Stimulated activated CD4-positive, alpha-beta T cell treated with anti-CD3 and anti-CD28 coated beads, TNF-alpha, amount 100 ng/mL, for 1 hour (primary cell): Measurements from ENCODE around the gene CTIF.
A peak's percentile ranks its signal among the peaks of the same experiment; 100 is the strongest.

Experiments
- DNase-seq, 3 donors: peaks; one replicate each; pipeline ENCODE4 v3.0.0-alpha.2; 2020; ENCODE audit warnings: low read depth in 3 of 3, low spot score in 1 of 3

The CTIF gene

DNA sequence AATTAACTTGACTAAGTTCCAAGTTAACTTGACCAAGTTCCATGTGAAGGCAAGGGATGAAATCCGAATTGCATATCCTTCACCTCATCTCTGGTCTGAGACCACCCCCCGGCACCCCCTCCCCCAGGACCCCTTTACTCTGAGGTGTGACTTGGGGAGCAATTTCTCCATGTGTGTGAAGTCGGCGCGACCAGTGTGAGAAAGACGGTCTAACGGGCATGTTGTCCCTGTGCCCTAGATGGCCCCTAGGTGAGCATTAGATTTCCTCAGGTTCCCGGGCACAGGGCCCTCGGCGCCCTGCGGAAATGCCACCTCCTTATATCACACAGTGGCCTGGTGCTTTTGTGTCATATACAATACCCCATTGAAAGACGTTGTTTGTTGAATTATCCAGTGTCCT lies 137.1 kb downstream of the CTIF start:
- DNase-seq = no peak

DNA sequence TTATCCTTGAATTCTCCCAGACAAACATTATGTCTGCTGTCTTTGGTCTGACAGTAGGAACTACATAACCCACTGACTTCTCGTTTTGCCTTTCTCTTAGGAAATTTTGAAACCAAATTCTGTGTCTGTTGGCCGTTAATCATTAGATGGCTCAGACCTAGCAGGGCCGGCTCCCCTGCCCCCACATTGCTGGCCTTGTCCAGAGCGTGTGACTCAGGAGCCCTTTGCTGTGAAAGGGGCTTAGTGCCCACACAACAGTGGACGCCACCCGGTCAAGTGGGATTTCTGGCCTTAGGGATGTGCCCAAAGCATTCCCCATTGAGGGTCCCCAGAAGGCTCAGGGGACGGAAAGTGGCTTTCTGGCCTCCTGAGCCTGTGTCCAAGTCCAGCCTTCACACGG lies 137.5 kb downstream of the CTIF start:
- no peak for DNase-seq

DNA sequence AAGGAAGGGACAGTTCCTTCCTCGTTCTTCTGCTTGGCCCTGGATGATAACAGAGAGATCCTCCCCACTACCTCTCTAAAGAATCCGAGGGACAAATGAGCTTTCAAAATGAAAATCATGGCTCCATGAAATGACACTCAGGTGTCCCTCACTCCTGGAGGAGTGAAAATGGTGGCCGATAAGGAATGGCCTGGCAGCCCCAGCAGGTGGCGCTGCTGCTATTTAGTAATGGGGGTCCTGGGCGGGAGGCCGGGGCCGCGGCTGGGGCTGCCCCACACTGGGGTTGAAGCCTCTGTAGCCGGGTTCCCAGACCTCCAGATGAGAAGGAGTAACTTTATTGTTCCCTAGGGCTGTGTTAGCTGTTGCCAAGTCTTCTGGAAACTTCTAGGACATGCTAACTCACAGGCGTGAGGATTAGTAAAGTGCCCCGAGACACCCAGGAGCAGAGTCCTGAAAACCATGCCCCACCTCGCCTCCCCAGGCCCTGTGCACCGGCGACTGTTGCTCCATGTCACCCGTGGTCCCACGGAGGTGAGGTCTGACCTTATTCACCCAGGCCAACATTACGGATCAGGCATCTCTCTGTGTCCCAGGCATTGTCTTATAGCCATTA lies 138.0 kb downstream of the CTIF start:
- DNase-seq = peak in 2 of 3 donors; percentile 31 to 58

DNA sequence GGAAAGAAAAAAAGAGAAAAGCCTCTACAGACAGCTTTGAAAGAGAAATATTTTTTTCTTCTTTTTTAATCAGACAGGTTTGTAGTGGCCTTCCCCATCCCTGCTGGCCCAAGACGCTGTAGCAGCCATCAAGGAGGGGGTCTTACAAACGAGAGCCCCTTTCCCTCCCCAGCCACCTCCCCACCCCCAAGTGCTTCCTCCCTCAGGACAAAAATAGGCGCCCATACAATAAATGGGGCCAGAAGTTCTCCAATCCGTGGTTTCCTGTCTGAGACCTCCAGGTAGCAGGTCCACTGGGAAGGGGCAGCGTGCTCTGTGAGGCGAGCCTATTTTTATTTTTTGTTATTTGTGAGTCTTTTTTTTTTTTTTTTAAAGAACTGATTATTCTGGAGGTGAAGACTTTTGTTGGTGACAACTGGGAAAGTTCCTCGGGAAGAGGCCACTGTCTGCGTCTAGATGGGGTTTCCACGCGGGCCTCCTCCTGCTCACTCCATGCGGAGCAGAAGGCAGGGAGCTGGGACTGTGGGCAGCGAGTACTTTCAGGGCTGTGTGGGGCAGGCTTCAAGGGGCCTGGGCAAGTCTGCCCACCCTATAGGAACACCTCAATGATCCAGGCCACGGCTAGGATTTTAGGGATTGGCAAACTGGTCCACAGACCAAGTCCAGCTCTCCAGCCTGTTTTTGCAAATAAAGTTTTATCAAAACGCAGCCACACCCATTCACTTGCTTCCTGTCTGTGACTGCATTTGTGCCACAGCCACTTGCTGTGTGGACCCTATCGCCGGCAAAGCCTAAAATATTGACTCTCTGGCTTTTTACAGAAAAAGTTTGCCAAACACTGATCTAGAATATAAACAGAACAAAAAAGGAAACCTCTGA lies 139.6 kb downstream of the CTIF start:
- no peak for DNase-seq

DNA sequence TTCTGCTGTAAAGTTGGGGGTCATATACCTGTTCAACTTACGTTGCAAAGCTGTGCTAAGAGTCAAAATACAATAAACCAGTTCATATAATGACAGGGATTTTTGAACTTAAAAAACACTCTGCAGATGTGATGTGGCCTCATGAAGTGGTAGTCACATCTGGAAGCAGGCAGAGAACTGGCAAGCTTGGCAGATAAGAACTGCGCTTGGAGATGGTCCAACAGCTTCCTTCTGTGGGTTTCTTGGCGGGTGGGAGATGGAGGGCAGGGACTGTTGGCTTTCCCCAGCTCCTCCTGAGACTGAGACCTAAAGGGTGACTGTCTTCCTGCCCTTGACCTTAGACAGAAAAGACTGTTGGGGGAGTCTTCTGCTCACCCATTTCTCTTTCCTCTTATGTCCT lies 140.4 kb downstream of the CTIF start:
- DNase-seq = no peak

DNA sequence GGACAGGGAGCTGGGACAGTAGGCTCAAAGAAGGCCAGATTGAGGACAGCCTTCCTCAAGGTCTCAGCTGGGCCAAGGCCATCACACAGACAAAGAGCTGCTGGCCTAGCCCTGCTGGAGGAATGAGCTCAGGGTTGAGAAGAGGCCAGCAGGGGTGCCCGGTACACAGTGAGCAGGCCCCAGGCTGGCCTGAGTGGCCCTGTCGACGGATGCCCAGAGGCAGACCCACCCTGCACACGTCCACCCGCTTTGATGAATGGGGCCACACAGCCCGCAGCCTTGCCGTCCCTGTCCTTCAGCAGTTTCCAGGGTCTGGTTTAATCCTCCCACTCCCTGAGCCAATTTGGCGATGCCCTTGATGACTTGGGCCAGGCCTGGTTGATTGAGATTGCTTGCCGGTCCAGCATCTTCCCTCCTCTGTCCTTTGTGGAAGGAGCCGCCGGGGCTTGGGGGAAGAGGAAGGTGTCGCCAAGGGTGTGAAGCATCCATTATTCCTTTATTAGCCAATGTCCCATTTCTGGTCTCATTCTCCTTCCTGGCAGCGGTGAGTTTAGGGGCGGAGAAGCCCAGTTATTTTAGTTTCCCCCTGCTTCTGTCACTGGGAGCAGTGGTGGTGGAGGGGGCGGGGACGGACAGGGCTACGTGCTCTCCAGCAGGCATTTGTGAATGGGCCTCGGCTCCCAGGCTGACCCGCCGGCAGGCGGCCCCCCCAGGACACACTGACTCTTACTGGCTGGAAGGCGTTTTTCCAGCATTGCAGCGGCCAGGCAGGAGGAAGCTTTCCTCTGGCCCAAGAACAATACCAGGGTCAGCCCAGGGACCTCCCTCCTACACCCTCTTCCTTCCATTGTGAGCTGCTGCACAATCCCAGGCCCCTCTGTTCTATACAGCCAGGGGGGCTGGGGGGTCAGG lies 141.8 kb downstream of the CTIF start:
- no peak for DNase-seq

DNA sequence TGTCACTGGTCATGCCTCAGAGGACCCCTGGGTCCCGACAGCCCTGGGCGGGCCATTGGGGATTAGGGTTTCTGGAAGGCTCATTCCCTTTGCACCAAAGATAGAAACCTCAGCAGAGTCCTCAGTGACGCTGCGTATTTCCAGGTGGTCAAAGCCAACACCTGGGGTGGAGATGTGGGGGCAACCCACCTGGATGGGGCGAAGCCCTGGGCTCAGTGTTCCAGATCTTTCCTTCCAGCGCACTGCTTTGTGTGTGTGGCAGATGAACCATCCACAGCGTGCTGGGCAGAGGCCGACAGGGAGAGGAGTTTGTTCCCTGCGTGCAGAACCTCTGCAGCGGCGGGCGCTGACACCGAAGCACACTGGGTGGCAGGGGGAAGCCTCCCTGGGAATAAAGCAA lies 143.9 kb downstream of the CTIF start:
- DNase-seq = no peak

DNA sequence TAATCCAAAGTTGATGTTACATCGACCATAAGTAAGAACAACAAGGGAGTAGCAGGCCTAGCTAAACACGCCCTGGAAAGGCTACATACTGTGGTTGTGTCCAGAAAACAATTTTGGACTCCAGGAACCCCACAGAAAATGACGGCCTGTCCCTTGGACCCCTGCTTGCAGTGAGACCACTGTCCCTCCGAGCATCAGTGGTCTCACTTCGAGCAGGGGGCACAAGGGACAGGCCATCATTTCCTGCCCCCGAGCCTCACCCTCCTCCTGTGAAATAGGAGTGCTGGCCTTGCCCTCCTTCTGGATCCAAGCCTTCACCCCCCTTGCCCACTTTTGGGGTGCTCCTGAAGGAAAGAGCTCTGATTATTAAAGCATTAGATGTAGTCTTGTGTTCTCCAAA lies 144.4 kb downstream of the CTIF start:
- no peak for DNase-seq

DNA sequence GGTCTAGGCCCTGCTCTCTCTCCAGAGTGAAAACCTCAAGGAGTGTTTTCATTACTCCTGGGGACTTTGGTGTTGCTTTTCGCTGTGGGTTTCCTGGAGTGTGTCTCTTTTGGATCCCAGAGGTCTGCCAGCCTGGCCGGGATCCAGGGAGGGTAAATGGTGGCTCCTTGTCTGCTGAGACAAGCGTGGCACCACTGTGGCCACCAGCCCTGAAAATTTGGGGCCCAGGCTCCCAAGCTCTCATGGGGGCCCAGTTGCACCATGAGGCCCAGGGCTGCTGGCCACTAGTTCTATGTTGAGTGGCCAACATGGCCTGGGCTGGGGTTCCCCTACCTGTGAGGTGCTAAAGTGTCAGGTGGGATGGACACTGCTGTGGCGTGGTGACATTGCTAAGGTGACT lies 144.8 kb downstream of the CTIF start:
- no peak for DNase-seq

DNA sequence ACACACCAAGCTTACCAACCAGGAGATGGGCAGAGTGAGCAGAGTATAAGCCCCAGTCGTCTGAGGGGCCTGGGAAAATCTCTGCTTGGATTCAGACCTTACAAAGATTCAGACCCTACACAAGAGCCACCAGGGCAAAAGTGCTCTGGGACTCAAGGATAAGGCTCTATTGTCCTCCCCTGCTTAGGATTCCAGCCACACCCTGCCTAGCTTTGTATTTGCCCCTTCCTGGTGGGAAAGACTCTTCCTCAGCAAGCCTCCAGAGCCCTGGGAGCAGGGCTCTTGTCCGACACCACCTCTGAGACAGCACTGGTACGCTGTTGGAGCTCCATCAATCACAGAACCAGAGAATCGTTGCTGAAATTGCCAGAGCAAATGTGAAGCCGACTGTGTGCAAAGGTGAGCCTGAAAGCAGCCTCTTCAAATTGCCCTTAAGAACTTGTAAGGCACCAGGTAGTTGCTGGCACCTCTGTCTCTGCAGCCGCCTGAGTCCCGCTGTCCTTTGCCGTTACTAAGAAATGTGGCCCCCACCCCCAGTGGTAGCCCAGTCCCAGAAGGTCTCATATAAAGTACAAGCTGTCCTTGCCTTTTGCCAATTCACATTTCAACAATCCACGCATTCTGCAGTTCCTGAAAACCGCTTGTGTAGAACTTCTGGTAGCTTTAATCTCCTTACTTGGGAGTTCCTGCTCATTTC lies 148.7 kb downstream of the CTIF start:
- no peak for DNase-seq

DNA sequence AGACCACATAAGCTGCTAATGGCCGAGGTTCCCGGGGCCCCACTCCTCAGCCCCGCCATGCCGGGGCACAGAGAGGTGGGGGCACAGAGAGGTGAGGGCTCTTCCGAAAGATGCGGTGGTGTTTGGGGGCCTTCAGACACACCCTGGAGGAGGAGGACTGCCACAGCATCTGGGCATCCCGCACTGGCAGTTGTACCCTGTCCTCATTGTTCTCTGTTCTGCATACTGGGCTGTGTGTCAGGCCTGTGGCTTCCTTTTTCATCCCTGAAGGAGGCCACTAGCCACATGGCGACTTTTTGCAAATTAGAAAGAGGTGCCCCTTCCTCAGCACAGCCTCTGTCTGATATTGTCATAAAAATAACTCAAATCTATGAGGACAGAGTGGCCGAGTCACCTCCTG lies 150.1 kb downstream of the CTIF start:
- no peak for DNase-seq

DNA sequence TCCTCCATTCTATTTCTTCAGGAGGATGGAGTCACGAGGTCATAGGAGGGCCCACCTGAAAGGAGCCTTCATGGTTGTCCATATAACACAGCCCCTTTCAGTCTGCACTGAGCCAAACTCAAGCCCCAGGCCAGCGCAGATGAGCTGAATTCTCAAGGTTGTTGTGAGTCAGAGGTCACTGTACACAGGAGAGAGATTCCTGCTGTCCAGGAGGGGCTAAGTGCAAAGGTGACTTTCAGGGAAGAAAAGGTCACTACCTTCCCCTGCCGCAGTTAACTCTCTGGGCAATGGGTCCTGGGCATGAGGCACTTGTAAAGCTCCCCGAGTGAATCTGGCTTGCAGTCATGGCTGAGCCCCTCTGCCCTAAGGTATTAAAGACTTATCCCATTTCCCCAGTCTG lies 150.7 kb downstream of the CTIF start:
- no peak for DNase-seq

DNA sequence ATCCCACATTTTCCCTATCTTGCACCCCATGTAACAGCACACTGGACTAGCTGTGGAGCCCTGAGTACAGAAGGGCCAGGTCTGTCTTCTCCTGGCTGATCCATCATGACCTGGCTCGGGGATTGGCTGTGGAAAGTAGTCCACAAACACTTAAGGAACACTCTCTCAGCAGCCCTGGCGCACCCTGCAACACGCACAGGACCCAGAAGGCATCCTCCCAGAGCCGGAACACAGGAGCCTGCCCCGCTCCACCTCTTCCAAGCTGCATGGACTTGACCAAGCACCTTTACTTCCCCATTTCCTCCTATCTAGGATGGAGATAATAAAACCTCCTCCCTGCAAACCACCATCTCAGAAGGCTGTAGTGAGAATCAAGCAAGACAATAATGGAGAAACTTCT lies 151.7 kb downstream of the CTIF start:
- no peak for DNase-seq

DNA sequence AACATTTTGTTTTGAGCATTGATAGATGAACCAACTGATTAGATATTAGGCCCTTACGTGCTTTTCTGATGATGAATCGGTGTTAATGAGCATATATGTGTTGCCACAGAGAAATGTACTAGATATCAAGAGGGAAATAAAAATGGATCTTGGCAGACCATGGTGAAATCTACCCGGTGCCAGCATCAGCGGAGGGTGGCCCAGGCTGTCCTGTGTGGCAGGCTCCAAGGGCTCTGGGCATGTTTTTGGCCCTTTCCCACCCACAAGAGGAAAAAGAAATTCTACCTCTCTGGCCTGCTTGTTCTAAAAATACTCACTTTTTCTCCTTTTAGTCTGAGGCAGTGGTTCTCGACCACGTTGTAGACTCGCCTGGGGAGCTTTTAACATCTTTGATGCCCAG lies 154.2 kb downstream of the CTIF start:
- no peak for DNase-seq

DNA sequence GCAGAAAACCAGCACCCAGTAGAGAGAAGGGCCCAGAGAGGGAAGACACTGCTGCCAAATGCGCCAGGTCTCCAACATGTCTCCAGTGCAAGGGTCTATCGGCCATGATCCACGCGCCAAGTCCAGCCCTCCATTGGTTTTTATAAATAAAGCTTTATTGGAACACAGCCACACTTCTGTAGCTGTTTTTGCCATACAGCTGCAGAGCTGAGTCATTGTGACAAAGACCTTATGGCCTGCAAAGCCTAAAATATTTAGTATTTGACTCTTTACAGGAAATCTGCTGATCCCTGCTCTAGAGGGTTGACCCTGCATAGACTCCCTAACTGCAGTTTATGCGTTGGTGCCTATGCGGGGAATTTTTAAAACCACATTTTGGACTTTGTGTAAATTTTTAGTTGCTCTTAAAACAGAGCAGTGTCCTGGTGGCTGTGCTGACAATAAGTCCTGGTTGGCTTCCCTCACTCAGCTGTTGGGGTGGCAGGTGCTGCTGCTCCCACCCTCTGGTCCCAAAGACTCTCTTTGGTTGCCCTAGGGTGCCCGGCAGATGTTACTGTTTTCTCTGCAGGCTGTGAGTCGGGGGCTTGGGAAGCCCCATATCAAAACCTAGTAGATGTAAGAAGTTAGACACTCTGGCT lies 154.9 kb downstream of the CTIF start:
- DNase-seq = no peak

DNA sequence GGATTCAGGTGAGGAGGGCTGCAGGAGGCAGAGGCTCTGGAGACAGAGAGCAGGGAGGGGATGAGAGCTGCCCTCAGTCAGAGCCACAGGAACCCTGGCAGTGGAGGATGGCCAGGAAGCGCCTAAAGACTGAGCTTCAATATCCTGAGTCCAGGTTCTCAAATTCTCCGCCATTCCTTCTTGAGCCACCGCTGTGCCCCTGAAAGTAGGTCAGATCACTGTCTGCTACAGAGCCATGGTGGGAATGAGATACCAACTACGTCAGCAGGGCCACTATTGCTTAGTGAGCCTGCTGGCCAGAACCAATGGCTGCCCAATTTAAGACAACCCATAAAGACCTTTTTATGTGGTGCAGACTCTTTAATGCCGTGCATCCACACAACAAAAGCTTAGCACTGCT lies 155.5 kb downstream of the CTIF start:
- DNase-seq = no peak

DNA sequence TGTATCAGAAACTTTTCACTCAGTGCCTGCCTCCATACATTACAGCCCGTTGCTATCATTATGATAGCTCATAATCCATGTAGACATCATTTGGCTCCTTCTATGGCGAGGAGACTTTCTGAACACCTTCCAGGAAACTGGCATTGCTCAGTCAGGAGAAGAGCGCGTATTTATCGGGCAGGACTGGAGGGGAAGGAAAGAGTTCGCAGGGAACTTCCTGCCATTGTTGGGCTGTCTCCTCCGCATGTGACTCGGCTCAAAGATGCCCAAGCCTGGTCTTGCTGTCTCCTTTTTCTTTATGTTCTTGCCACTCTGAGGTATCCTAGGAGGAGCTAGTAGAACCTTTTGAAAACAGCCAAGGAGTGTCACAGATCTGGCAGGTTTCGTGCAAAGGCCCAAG lies 156.8 kb downstream of the CTIF start:
- no peak for DNase-seq

DNA sequence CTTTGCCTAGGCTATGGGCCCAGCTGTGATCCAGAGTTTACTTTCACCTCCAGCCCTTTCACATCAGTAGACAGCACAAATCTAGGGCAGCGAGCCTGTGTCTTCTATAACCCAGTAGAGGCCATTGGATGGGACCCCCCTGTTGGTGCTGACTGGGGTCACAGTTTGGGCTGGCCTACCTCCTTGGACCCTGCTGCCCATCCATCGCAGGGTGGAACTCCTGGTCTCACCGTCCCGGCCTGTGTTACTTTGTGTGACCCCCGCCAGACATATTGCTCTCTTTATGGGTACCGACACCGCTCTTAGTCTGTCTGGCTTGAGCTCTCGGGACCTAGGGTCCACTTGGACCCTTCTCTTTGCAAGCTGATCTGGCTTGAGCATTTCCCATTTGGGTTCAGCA lies 157.4 kb downstream of the CTIF start:
- no peak for DNase-seq

DNA sequence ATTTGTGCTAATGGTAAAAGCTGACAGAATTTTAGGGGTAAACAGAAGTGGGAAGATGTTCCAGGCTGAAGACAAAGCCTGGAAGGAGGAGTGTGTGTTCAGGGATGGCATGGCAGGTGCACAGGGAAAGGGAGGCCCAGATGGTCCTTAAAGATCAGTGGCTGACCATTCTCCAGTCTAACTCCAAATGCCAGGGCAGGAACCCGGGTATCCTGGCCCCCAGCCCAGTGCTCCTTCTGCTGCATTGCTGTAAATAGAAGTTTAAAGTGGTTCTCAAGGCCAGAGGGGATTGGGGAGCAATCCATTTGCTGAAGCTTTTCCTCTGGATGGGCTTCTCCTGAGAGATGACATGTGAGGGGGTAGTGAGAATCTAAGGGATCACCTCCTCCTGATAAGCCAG lies 158.6 kb downstream of the CTIF start:
- DNase-seq = no peak

DNA sequence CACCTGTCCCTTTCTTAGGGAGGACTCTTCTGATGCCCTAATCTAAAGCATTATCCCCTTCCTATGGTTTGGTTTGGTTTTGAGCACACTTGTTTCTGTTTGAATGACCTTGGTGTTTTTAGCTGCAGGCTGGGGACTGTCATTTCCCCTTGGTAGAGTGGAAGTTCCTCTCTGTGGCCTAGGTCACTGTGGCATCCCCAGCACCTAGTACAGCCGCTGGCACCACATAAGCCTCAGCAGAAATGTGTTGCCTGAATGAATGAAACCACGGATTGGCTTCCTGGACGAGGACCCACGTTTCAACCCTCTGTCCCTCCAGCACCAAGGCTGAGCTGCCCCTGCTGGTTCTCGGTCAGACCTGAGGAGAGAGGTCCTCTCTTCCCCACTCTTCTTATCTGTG lies 159.9 kb downstream of the CTIF start:
- DNase-seq = no peak

DNA sequence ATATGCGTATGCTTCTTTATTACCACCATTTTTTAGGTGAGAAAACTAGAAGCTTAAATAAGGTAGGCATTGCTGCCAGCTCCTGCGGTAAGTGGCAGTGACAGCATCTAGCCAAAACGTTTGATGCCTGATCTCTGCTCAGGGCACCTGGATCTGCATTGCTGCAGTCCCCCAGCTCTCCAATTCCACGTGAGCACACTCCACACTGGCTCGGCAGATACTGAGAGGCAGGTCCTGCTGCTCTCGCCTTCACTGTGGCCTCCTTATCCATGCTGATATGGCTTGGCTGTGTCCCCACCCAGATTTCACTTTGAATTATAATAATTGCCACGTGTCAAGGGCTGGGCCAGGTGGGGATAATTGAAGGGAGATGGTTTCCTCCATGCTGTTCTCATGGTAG lies 160.9 kb downstream of the CTIF start:
- no peak for DNase-seq
